ENCODE measurements around the gene NKAIN4. TPM values are rescaled to one million over a fixed set of nuclear protein-coding genes. Genes with fewer than 3 reads are reported as not detected.
"Not testable (repeated sequence)": the region's sequence is repeated elsewhere in the genome, so short reads cannot be mapped to it uniquely, and the experiment has no call there.

Gene NKAIN4
- total RNA-seq, 4 donors from 2014 or later: not detected

- TF ChIP-seq CTCF (IDR thresholded peaks at IDR 0.05): no peak
- DNase-seq (ENCODE audit: low spot score) (no peak), ATAC-seq (ENCODE audit: low FRiP score) (no peak)
Observed at GRCh38 chr20:63256954-63257353, 2.7 kb upstream of the NKAIN4 start.

GRCh38 chr20:63255931-63256704 is 1.9 kb upstream of the NKAIN4 start:
- no peak for DNase-seq (ENCODE audit: low spot score)
- no peak for TF ChIP-seq CTCF (IDR thresholded peaks at IDR 0.05)
- no peak for ATAC-seq (ENCODE audit: low FRiP score)

- DNase-seq (ENCODE audit: low spot score): no peak
- TF ChIP-seq CTCF (IDR thresholded peaks at IDR 0.05): no peak
- no peak for ATAC-seq (ENCODE audit: low FRiP score)
Observed at GRCh38 chr20:63254606-63255384, 532 bp upstream of the NKAIN4 start.

- TF ChIP-seq CTCF (IDR thresholded peaks at IDR 0.05): no peak
- no peak for ATAC-seq (ENCODE audit: low FRiP score)
- DNase-seq (ENCODE audit: low spot score): no peak
Observed at GRCh38 chr20:63253438-63254231, 628 bp downstream of the NKAIN4 start.

- DNase-seq (ENCODE audit: low spot score) (no peak), ATAC-seq (ENCODE audit: low FRiP score) (no peak)
- TF ChIP-seq CTCF (IDR thresholded peaks at IDR 0.05): no peak
Observed at GRCh38 chr20:63253065-63253437, 1.2 kb downstream of the NKAIN4 start.

- no peak for DNase-seq (ENCODE audit: low spot score)
- ATAC-seq (ENCODE audit: low FRiP score): no peak
Observed at GRCh38 chr20:63252284-63252711, 2.0 kb downstream of the NKAIN4 start.

GRCh38 chr20:63251350-63251749 is 2.9 kb downstream of the NKAIN4 start:
- ATAC-seq (ENCODE audit: low FRiP score); DNase-seq (ENCODE audit: low spot score): not testable (repeated sequence)

More at GRCh38 chr20:63252284-63252711, 2.0 kb downstream of the NKAIN4 start:
- no peak for TF ChIP-seq CTCF (IDR thresholded peaks at IDR 0.05)

All from omental fat pad (tissue), 4 donors.